ENCODE results near the gene BRCA1. TPM values are rescaled to one million over a fixed set of nuclear protein-coding genes. Genes with fewer than 3 reads are reported as not detected.
"Not testable (repeated sequence)": the region's sequence is repeated elsewhere in the genome, so short reads cannot be mapped to it uniquely, and the experiment has no call there.

BRCA1 gene
- total RNA-seq, 1 experiment from 2014 or later = 33.2 TPM

- no peak for DNase-seq (ENCODE audit: low spot score)
Measured at GRCh38 chr17:43070257-43070656, 54.9 kb downstream of the BRCA1 start.

- no peak for DNase-seq (ENCODE audit: low spot score)
Measured at GRCh38 chr17:43069368-43069898, 55.7 kb downstream of the BRCA1 start.

GRCh38 chr17:43068570-43069367, 56.4 kb downstream of the BRCA1 start:
- no peak for DNase-seq (ENCODE audit: low spot score)

- DNase-seq (ENCODE audit: low spot score) = no peak
Measured at GRCh38 chr17:43062984-43063638, 62.1 kb downstream of the BRCA1 start.

- no peak for DNase-seq (ENCODE audit: low spot score)
Measured at GRCh38 chr17:43056051-43056450, 69.1 kb downstream of the BRCA1 start.

- DNase-seq (ENCODE audit: low spot score) = not testable (repeated sequence)
Measured at GRCh38 chr17:43053008-43053407, 72.2 kb downstream of the BRCA1 start.

GRCh38 chr17:43051969-43052368, 73.2 kb downstream of the BRCA1 start:
- DNase-seq (ENCODE audit: low spot score) = no peak

- DNase-seq (ENCODE audit: low spot score) = no peak
Measured at GRCh38 chr17:43044024-43044423, 81.1 kb downstream of the BRCA1 start.

- no peak for DNase-seq (ENCODE audit: low spot score)
Measured at GRCh38 chr17:43043307-43043706, 81.9 kb downstream of the BRCA1 start.

- DNase-seq (ENCODE audit: low spot score) = no peak
Measured at GRCh38 chr17:43042025-43042628, 83.0 kb downstream of the BRCA1 start.

- no peak for DNase-seq (ENCODE audit: low spot score)
Measured at GRCh38 chr17:43040655-43041054, 84.5 kb downstream of the BRCA1 start.

GRCh38 chr17:43039646-43040045, 85.5 kb downstream of the BRCA1 start:
- DNase-seq (ENCODE audit: low spot score) = no peak

GRCh38 chr17:43034894-43035293, 90.3 kb downstream of the BRCA1 start:
- DNase-seq (ENCODE audit: low spot score) = no peak

- DNase-seq (ENCODE audit: low spot score) = no peak
Measured at GRCh38 chr17:43033948-43034881, 90.9 kb downstream of the BRCA1 start.

GRCh38 chr17:43031666-43032065, 93.5 kb downstream of the BRCA1 start:
- DNase-seq (ENCODE audit: low spot score) = no peak

- DNase-seq (ENCODE audit: low spot score) = no peak
Measured at GRCh38 chr17:43030137-43030767, 94.9 kb downstream of the BRCA1 start.

- DNase-seq (ENCODE audit: low spot score) = no peak
Measured at GRCh38 chr17:43028221-43028861, 96.8 kb downstream of the BRCA1 start.

GRCh38 chr17:43027091-43028032, 97.8 kb downstream of the BRCA1 start:
- DNase-seq (ENCODE audit: low spot score) = no peak

- DNase-seq (ENCODE audit: low spot score) = no peak
Measured at GRCh38 chr17:43026595-43026994, 98.6 kb downstream of the BRCA1 start.

All from HT-29 (cell line).